Mucosa of gallbladder (tissue), 1 donor: ENCODE data around the gene MYO1E. TPM values are rescaled to one million over a fixed set of nuclear protein-coding genes. Genes with fewer than 3 reads are reported as not detected.
"Not testable (repeated sequence)": the region's sequence is repeated elsewhere in the genome, so short reads cannot be mapped to it uniquely, and the experiment has no call there.

Experiments used
- DNase-seq: peaks from one replicate; pipeline ENCODE4 v3.0.0-alpha.2; 2020; ENCODE audit warnings: low spot score
- total RNA-seq: library from RNA; stranded (reverse); gene quantifications from one replicate; pipeline ENCODE4 v1.2.1, GENCODE V29; 2021
- donor health status: DM: no; HTN: no; CAD: no.

The MYO1E gene
- total RNA-seq, 1 donor from 2014 or later: 204 TPM

DNA sequence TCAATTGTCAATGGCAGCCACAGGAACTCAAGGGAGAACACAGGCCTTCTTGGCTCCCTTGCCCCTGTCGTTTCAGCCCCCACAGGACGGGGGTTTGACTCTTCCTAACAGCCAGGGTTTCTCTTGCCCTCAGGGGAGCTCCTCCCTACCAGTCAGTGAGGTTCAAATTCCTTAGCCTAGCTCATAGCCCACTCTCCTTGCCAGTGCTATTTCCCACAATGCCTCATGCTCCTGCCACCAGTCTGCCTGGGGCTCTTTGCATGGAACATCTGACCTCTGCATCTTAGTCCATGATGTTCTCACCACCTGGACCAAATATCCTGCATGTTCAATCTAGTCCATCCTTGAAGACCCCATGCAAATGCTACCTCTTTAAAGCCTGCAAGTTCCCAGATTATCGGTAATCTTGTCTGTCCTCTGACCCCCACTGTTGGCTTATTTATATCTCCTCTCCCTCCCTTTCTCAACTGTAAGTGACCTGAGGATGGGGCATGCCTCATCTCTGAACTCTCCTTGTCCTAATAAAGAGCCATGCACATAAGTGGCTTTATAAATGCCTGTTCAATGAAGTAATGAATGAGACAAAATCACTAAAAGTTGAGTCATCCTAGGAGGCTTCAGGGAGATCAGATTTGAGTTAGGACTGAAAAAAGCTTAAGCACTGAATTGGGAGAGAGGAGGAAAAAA, 78.0 kb downstream of the MYO1E start:
- DNase-seq: no peak

DNA sequence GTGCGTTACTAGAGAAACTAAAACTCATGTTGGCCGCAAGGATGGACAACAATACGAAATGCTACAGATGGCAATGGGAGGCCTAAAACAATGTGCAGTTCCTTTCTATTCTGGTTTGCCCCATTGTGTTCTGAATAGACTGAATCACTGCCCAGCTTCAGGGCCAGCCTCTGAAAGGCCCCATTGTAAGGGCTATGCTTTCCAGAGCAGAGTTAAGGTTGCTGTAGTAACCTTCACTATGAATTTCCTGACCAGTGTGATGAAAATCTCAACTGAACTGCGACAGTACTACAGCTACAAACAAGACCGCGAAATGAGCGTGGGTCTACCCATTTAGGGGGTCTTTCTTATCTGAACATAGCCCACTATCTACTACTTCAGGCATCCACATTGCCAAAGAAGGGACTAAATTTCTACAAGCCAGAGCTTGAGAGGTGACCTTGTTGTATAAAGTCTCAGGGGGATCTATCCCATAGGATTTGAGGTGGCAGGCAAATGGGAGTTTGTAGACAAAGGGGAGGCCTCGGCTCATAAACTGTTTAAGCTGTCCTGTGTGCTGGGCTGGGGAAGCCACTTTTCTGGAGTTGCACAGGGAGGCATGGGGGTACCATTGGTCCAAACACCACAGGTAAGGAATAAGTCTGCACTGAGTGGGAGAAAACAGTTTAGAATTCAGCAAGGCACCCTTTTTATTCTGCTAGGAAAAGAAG, 80.1 kb downstream of the MYO1E start:
- DNase-seq: no peak

DNA sequence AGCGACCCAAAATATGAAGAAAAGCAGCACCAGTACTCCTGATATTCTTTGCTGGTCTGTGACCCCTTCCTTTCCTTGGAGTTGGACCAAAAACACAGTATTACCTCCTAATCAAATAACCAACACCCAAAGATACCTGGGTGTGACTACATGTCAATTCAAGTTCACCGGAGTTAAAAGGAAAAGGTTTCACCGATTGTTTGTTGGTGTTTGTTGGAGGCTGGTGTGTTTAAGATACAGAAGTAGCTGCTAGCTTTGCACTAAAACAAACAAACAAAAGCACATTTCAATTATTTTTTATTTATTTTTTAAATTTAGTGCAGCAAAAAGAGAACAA, 81.5 kb downstream of the MYO1E start:
- DNase-seq: no peak

DNA sequence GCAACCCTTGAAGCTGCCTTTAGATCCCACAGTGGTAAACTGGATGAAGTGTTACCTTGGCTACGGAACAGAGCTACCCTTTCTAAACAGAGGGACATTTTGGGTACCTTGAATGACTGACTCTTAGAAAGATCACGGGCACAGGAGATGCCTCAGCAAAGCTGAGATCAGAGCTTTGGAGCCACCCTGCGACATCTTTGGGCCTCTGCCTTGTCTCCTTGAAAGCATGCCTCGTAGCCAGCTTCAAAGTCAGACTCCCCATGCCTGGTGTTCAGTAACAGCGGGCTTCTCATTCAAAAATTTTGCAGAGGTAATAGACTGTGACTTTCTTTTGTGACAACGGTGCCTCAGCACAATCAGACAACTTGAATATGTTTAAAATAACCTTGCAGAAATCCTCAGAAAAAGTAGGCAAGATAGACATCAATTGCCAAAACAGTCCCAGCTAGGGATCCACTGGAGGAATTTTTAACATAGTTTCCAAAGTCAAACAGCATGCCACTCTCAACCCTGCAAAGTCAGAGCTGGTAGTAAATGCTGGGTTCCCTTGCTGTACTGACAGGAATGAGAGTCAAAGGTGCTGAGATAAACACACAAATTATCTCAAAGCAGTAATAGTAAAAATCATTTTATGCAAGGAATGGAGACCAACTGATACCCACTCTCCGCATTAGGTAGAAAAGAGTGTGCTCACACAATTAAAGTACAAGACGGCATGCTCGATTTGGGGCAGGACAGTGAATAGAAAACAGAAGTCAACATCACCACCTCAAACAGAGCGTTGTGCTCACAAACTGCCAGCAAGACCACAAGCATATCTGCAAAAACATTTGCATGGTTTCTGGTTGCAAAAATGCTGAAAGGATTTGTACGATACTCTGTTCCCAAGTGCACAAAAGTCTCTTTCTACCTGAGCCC, 82.1 kb downstream of the MYO1E start:
- no peak for DNase-seq

DNA sequence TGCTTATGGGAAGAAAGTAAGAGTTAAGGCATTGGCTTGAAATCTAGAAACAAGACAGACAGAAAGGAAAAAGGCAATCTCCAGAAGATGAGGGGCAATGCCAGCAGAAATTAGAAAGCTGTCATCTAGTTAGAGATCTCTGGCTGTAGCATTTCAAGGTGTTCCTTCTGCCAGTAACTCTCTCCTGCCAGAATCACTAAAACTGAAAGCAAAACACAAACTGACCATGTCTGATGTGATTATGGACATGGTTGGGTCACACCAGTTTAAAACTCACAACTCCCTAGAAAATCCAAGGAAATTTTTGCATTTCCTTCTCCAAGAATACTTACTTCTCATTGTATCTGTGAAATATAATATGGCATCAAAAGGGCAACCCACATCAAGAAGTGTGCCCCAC, 83.1 kb downstream of the MYO1E start:
- DNase-seq: no peak

DNA sequence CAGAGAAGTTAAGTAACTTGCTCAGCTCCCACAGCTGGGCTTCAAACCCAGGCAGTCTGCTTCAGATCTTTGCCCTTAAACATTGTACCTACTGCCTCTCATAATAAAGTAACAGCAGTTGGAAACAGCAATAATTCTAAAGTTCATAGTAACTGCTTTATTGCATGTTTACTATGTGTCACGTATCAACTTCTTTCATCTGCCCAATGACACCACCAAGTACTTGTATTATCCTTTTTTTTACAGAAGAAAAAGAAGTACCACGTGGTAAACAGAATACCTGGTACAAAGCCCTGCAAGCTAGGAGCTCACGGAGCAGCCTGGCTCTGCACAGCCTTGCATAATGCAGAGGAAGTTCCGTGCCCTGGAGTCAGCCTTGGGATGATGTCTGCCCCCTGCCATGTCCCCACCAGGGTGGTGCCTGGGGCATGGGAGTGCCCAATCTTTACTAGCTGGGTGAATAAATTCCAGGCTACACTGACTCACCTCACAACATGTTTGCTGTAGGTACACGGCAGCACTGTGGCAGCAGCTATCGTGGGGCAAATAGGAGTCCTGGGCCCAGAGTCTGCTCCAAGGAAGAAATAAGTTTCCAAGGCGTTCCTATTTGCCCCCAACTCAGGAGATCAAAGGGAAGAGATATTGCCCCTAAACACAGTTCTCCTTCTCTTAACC, 88.8 kb downstream of the MYO1E start:
- peak; percentile 53 for DNase-seq

DNA sequence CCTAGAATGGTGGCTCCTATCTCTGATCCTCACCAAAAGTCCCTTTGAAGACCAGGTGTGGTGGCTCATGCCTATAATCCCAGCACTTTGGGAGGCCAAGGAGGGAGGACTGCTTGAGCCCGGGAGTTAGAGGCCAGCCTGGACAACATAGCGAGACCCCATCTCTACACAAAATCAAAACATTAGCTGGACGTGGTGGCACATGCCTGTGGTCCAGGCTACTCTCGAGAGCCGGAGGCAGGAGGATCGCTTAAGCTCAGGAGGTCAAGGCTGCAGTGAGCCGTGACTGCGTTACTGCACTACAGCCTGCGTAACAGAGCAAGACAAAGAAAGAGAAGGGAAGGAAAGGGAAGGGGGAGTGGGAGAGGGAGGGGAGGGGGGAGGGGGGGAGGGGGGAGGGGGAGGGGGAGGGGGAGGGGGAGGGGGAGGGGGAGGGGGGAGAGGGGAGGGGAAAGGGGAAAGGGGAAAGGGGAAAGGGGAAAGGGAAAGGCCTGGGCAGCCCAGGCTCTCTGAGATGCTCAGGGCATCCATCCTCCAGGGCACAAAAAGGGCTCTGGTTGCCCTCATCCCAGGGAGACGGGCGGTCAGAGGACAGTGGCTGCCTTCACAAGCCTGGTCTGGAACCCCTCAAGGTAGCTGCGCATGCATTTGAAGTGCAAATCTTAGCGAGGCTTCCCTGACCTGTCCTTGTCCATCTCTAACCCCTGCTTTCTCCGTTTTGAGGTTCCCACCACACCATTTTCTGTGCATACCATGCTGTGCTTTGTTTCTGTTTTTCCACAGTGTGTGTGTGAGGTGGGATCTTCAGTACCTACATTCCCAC, 89.9 kb downstream of the MYO1E start:
- DNase-seq: no peak

DNA sequence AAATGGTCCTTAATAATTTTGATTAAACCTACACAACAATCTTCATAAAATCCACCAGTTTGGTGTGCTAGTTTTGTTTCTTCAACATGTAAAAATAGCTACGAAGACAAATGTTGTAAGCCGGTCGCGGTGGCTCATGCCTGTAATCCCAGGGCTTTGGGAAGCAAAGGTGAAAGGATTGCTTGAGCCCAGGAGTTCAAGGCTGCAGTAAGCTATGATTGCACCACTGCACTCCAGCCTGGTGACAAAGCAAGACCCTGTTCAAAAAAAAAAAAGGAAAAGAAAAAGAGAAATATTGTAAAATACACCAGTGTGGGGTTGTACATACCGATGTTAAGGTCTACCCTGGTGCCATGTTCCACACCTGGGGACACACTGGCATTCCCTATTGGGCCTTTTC, 91.0 kb downstream of the MYO1E start:
- DNase-seq: no peak

DNA sequence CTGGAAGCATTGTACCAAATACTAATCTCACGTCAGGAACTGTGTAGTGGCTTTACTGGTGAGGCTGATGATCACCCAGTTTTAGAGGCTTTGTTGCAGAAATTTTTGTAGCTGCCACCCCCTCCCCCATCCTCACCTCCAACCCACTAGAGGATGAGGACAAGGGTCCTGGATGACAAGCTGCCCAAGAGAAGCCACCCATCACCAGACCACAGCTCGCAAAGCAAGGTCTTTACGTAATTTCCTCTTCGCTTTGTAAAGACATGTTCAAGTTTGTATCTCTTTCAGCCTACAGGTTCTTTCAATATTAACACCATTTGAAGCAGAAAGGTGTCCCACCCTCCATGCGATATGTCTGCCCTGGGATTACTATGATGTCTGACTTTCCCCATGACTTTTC, 91.8 kb downstream of the MYO1E start:
- no peak for DNase-seq

DNA sequence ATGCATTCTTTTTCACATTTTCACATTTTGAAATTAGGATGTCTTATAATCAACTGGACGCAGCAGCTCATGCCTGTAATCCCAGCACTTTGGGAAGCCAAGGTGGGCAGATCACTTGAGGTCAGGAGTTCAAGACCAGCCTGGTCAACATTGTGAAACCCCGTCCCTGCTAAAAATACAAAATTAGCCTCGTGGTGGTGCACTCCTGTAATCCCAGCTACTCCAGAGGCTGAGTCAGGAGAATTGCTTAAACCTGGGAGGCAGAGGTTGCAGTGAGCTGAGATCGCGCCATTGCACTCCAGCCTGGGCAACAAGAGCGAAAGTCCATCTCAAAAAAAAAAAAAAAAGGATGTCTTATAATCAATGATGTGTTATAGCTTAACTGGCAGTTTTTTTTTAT, 92.4 kb downstream of the MYO1E start:
- DNase-seq: not testable (repeated sequence)

DNA sequence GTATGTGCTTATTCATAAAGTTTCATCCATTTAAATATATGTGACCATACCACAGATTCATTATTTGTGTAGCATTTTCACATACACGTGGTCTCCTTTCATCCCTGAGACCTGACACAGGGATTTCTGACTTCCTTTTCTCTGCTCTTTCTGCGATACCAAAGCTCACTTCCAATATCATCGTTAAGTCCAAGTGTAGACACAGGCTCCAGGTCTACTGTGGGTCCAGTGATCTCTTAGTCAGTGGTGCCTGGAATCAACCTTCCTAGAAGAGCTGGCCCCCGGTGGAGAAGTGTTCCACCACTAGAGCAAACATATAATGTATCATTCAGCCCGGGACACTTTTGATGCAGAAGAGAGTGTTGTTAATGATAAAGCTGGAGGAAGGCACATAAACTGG, 93.6 kb downstream of the MYO1E start:
- no peak for DNase-seq

DNA sequence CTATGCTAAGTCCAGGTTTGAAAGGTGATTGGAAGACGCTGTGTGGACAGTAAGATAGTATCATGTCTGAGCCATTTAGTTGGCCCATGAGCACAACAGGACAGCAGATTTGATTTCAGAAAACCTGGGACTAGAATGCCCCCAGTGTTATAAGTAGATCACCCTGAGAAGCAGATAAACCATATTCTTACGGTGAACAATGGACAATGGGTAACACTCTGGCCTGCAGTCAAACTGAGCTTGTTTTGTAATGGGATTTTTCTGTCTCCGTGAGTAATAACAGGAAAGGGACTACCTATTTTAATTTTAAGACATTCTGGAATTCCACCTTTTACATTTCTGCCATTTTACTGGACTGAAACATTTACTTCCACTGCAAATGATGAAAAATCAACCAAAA, 94.6 kb downstream of the MYO1E start:
- DNase-seq: no peak

DNA sequence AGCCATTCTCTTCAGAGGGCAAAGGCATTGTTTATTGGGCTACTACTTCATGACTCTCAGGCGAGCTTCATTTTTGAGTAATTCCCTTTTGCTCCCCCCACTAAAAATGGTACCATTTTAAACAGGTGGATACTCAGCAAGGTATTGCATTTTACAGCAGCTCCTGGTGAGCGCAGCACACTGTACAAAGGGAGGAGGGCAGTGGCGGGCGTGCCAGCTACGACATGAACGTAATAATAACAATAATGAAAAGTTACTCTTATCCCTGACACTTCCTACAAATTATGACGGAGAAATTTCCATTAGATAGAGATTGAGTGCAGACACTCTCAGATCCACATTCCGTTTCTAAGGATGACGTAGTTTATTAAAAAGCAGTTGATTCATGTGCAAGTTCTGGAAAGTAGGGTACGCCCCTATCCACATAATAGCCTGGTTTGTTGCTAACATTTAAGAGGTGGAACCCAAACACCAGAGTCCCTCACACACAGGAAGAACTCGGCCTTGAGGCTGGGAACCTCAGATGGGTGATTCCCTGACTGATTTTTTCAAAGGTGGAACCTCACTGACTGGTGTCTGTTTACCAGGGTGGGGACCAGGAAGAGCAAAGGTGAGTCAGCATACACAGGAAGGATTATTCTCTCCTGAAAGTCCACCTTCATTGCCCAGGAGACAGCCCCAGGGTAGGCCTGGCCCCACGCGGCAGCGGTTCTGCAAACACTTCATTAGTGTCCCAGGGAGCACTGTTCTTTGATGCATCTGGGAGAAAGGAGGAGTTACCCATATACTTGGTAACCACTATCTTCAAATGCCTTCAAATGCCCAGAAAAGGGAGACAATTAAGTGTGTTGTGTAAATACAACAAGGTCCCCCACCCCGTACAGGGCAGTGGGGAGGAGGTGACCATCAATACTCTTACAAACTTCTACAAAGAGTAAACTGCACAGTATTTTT, 96.2 kb downstream of the MYO1E start:
- peak; percentile 45 for DNase-seq

DNA sequence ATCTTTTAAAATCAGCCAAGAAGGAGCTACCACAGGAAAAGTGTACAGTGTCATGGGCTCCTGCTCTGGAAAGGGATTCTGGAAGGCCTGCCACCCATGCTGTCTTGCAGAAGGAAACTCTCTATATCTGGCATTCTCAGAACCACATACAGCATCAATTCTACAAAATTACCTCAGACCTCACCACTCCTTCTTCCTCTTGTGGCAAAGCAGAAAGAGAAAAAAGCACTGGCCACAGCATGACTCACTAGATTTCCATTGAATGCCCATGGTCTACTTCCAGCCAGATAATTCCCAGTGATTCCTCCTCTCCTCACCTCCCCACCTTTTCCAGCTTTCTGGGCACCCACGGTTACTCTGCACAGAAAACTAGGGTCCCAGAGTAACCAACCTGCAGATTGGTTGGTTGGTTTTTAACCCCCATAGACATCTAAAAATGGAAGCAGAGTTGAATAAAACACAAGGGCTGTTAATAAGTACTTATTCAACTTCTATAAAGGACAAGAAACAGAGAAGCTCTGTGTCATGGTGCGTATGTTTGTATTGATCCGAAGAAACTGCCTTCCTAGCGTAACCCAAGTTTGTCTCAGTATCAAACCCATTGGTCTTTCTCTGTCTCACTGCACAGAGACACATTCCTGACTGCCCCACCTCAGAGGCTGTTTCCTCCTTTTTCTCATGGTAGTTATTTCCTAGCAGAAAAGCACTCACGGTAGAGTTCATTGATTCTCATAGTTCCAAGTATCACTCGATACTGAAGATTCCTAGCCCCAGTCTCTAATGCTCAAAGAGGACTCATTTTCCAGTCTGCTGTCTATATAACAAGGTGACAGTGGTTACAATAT, 98.3 kb downstream of the MYO1E start:
- peak; percentile 56 for DNase-seq

DNA sequence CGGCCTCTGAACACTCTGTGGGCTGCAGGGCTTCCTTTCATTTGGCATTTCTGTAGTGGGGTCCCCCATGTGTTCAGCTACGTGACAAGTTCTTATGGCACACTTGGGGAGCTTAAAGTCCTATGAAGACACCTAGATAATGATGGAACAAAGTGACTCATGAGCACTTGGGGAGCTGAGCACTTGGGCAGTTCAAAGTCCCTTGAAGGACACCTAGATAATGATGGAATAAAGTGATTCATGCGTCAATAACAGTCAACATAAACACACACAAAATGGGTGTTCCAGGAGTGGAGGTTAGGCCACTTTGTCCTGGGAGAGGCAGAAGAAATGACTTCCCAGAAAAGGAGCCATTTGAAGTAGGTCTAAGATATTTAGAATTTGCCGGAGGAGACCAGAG, 99.4 kb downstream of the MYO1E start:
- DNase-seq: peak; percentile 48

DNA sequence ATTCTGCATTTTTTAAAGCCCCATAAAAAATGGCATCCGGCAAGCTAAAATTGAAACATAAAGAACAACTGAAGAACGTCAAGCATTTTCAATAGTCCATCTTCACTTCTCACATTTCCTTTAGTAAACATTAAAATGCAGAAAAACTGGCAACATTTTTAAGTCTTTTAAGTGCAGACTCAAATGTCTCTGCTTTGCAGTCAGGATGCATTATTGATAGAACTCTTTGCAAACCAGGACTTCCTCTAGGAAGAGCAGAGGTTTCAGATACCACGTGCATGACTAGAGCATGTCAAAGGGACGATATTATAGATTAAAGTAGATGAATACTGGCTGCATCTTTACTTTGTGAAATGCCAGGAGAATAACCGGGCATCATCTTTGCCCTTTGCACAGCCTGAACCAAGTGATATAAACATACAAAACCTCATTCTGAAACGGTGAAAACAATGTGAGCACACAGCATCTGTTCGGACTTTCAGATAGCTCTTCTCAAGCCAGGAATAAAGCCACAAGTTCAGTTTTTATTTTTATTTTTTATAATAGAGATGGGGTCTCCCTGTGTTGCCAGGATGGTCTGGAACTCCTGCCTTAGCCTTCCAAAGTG, 101.0 kb downstream of the MYO1E start:
- no peak for DNase-seq

DNA sequence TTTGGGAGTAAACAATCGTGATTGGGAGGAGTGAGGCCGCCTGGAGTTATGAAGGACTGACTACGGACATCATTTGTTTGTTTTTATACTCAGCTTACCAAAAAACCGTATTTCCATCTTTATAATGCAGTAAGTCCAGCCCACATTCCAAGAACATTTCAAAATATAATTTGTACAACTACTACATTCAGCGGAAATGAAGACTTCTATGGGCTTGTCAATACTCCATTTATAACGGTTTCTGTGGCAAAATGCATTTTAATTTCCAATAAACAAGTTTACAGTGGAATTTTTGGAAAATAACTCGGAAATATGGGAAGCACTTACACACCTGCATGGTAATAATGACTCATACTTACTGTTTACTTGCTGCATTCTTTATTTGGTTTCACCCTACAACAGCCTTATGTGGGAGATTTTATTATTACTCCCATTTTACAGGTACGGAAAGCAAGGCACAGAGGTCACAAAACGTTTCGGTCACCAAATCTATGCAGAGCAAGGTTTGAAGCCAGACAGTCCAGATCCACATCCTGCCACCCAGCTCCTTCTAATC, 103.7 kb downstream of the MYO1E start:
- DNase-seq: no peak

DNA sequence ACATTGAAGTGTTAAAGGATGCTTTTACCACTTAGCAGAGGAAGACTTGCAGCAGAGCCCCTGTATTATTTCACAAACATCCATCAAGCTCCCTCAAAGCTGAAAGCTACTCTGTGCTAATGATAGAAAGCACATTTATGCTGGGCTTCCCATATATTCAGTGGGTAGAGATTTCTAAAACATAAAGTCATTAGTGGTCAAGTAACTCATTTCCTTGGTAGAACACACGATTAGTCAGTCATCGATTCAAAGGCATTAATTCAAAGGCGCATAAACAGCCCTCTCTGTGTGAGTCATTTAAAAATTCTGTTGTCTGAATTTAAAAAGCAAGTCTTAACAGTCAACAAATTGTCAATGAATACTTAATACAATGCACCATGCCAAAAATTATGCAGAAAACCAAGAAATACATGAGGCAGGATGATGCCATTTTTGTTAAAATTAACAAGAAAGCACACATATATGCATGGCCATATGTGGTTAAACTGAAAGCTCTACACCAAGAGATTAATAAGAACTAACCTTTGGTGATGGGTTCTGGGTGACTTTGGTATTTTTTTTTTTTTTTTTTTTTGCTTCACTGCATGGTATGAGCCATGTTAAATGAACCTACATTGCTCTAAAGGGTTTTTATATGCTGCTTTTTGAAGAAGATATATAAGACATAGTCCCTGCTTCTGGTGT, 104.4 kb downstream of the MYO1E start:
- no peak for DNase-seq
